AG04450 (cell line): ENCODE results near the gene SOSTDC1. TPM values are rescaled to one million over a fixed set of nuclear protein-coding genes. Genes with fewer than 3 reads are reported as not detected.

Source experiments
- CTCF ChIA-PET: fragments of 300-600, 350-600 bp; formaldehyde crosslinking; extraction: SDS; loops from one replicate; lab custom pipeline; 2022; ENCODE audit warnings: antibody characterized with exemption, inconsistent platforms; lab: Charles Lee
- POLR2A ChIA-PET: fragments of 350-600 bp; formaldehyde crosslinking; extraction: SDS; loops from one replicate; lab custom pipeline; 2021; ENCODE audit warnings: antibody characterized with exemption, inconsistent platforms; lab: Yijun Ruan, JAX
- DNase-seq: peaks from one replicate; pipeline ENCODE4 v3.0.0-alpha.2; 2011; ENCODE audit warnings: low read depth, low spot score
- H3K27ac ChIP-seq: one replicate; pipeline ENCODE4 v1.5.1; 2012; ENCODE audit warnings: low read depth, low read length, control low read depth
- H3K27me3 ChIP-seq: one replicate; pipeline ENCODE4 v1.6.0; 2012; ENCODE audit warnings: low read length; ENCODE audit not compliant: control insufficient read depth, insufficient read depth
- H3K4me3 ChIP-seq: 2 replicates; pipeline ENCODE4 v1.5.1; 2011; ENCODE audit warnings: mild to moderate bottlenecking, low read depth, low read length, control low read depth
- H3K9me3 ChIP-seq: 2 replicates; pipeline ENCODE4 v1.5.1; 2012; ENCODE audit warnings: low read length; ENCODE audit not compliant: control insufficient read depth, insufficient read depth
- polyA minus RNA-seq: library from RNA; depleted of rRNA, polyadenylated mRNA; stranded (reverse); fragments of >200 nt; gene quantifications from 2 replicates; pipeline ENCODE4 v1.2.3, GENCODE V29; 2011; rRNA and poly(A)+ RNA removed
- polyA plus RNA-seq: library from polyadenylated mRNA; depleted of rRNA; stranded (reverse); fragments of >200 nt; gene quantifications from 2 replicates; pipeline ENCODE4 v1.2.3, GENCODE V29; 2011; rRNA removed
- TF ChIP-seq, protein P1 (sequence below): IDR thresholded peaks from 2 replicates; pipeline ENCODE4 v1.5.1; 2011; ENCODE audit warnings: low read depth, low read length, control low read depth, inconsistent platforms

Gene SOSTDC1, protein sequence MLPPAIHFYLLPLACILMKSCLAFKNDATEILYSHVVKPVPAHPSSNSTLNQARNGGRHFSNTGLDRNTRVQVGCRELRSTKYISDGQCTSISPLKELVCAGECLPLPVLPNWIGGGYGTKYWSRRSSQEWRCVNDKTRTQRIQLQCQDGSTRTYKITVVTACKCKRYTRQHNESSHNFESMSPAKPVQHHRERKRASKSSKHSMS
- polyA plus RNA-seq (0.11 and 0.14 TPM in 2 replicates), polyA minus RNA-seq (not detected in 2 replicates)

DNA sequence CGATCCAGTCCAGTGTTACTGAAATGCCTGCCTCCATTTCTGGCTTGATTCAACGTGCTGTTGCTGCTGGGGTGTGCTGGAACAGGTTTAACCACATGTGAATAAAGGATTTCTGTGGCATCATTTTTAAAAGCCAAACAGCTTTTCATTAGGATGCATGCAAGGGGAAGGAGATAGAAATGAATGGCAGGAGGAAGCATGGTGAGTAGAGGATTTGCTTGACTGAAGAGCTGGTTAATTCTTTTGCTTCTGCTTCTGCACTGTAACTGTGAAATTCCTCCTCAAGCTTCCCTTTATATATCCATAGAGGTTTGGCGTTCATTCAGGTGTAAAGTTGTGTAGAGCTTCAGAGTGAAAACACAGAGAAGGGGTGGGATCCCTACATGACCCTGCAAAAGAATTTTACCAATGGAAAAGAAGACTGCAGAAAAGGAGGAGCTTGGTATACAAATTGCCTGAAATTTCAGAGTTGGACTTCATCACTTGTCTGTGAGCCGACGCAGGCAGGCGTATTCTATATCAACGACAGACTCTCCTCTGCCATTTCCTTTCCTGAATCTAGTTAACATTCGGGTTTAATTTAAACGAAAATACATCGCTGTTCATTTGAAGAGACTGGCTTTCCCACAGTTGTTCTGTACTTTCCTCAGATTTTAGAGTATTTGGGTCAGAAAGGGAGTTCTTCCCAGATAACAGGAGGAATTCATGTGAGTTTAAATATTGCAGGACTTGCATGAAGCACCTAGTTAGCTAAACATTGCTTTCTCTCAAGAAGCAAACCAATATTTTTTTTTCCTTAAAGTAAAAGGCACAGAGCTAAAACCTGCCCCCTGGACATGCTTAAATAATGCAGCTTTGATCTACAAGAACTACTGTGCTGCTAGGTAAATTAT lies at the start of gene SOSTDC1:
Gene SOSTDC1 (minus strand): TSS at position 270 of the 893 bp plus-strand sequence. CDS start 70 bp downstream, at position 200.
- peak within 1 kb of the TSS; percentile 11; the same call in 1 of the 2 replicates for H3K4me3 ChIP-seq
- TF ChIP-seq, protein P1, sequence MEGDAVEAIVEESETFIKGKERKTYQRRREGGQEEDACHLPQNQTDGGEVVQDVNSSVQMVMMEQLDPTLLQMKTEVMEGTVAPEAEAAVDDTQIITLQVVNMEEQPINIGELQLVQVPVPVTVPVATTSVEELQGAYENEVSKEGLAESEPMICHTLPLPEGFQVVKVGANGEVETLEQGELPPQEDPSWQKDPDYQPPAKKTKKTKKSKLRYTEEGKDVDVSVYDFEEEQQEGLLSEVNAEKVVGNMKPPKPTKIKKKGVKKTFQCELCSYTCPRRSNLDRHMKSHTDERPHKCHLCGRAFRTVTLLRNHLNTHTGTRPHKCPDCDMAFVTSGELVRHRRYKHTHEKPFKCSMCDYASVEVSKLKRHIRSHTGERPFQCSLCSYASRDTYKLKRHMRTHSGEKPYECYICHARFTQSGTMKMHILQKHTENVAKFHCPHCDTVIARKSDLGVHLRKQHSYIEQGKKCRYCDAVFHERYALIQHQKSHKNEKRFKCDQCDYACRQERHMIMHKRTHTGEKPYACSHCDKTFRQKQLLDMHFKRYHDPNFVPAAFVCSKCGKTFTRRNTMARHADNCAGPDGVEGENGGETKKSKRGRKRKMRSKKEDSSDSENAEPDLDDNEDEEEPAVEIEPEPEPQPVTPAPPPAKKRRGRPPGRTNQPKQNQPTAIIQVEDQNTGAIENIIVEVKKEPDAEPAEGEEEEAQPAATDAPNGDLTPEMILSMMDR: no peak
- H3K27ac ChIP-seq: no peak within 1 kb of the TSS
- H3K27me3 ChIP-seq: no peaks in the 10 kb centered on the region
- CTCF ChIA-PET: interaction anchor here (0.6 to 2.1 kb wide), 3 partner anchors 9 to 163 kb away, joined by 3 to 8 read pairs (median 3); no protein-coding TSS in a partner anchor
- no peaks in the 10 kb centered on the region for H3K9me3 ChIP-seq
- DNase-seq: no peak
- POLR2A ChIA-PET: interaction anchor here (0.9 kb wide), 2 partner anchors 45 to 49 kb away, joined by 3 to 4 read pairs; no protein-coding TSS in a partner anchor

DNA sequence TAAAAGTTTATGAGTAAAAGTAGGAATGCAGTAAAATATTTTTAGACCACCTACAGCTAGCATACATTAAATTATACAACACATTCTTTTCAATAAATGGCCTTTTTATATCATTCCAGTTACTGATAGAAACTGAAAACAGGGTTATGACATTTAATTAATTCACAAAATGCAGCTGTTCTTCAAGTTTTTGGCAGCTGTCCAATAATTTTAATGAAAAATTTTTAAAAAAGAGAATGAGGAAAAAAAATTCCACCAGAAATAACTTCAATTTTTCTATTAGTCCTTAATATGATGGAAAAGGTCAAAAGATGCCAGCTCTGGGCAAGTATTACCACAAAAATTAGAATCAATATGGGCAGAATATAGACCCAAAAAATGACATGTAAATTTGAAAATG lies 49.2 kb upstream of the SOSTDC1 start:
- TF ChIP-seq, protein P1: no peak
- Histone ChIP-seq H3K4me3 (no peak overlapping the region), H3K27me3 (no peaks in the 10 kb centered on the region), H3K27ac (no peak overlapping the region), H3K9me3 (no peaks in the 10 kb centered on the region)
- ChIA-PET CTCF (interaction anchor here (0.7 to 1.5 kb wide), 3 partner anchors 9 to 624 kb away, joined by 3 to 5 read pairs (median 3); no protein-coding TSS in a partner anchor), POLR2A (interaction anchor here (1.1 kb wide), 1 partner anchor 49 kb away, joined by 4 read pairs; the partner anchor contains the start of gene SOSTDC1)
- no peak for DNase-seq

DNA sequence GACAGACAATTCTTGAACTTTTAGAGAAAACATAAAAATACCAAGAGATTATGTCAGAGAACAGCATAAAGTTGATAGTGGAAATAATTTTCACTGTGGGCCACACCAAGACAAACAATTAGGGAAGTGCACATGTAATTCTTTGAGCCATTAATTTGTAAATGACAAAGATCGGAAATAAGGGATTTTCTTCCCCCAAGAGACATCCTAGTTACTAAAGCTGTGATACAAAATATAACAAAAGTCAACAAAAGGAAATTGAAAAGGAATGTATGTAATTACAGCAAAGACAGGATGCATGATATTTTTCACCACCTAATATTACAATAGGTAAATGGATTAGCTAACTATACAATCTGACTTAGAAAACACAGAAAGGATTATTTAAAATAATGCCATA lies 48.7 kb upstream of the SOSTDC1 start:
- ChIA-PET POLR2A (interaction anchor here (1.1 kb wide), 1 partner anchor 49 kb away, joined by 4 read pairs; the partner anchor contains the start of gene SOSTDC1), CTCF (interaction anchor here (1.5 kb wide), 1 partner anchor 9 kb away, joined by 5 read pairs; no protein-coding TSS in a partner anchor)
- no peak for DNase-seq
- Histone ChIP-seq H3K9me3 (no peaks in the 10 kb centered on the region), H3K27me3 (no peaks in the 10 kb centered on the region), H3K4me3 (no peak overlapping the region), H3K27ac (no peak overlapping the region)
- TF ChIP-seq, protein P1: no peak

DNA sequence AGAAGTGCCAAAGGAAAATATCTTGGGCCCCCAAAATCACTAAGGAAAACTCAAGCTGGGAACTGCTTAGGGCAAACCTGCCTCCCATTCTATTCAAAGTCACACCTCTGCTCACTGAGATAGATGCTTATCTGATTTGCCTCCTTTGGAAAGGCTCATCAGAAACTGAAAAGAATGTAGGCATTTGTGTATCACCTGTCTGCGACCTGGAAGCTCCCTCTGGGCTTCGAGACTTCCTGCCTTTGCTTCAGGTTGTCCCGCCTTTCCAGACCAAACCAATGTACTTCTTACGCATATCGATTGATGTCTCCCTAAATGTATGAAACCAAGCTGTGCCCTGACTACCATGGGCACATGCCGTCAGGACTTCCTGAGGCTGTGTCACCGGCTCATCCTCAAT lies 46.6 kb upstream of the SOSTDC1 start:
- H3K27ac ChIP-seq: no peak overlapping the region
- no peaks in the 10 kb centered on the region for H3K27me3 ChIP-seq
- no peak for DNase-seq
- no peak overlapping the region for H3K4me3 ChIP-seq
- TF ChIP-seq, protein P1: no peak
- CTCF ChIA-PET: no interaction called here
- H3K9me3 ChIP-seq: no peaks in the 10 kb centered on the region
- POLR2A ChIA-PET: no interaction called here
